Mesenchymal stem cell (in vitro differentiated cells and primary cell): ENCODE results near the gene SEPTIN2.

ENCODE experiments used
- DNase-seq: peaks from one replicate; pipeline ENCODE4 v3.0.0-alpha.2; 2013
- H2AFZ ChIP-seq: one replicate; pipeline ENCODE4 v1.6.1; 2013; ENCODE audit warnings: low read depth, mild to moderate bottlenecking, control low read depth, inconsistent platforms, low read length, moderate library complexity
- H2AK5ac ChIP-seq: 2 replicates; pipeline ENCODE4 v1.6.1; 2013; ENCODE audit warnings: low read length, moderate library complexity, mild to moderate bottlenecking, inconsistent platforms; ENCODE audit not compliant: severe bottlenecking
- H2BK120ac ChIP-seq: one replicate; pipeline ENCODE4 v1.6.1; 2013; ENCODE audit warnings: low read depth, mild to moderate bottlenecking, inconsistent platforms, low read length, moderate library complexity
- H2BK12ac ChIP-seq, 2 experiments: one replicate each; pipeline ENCODE4 v1.6.1; 2013; ENCODE audit warnings: inconsistent platforms in 2 of 2, low read length in 2 of 2, mild to moderate bottlenecking in 2 of 2, moderate library complexity in 2 of 2, control low read depth in 1 of 2
- H2BK15ac ChIP-seq: one replicate; pipeline ENCODE4 v1.6.1; 2013; ENCODE audit warnings: mild to moderate bottlenecking, low read depth, inconsistent platforms; ENCODE audit not compliant: poor library complexity, severe bottlenecking
- H2BK5ac ChIP-seq: 2 replicates; pipeline ENCODE4 v1.6.1; 2013; ENCODE audit warnings: low read depth, mild to moderate bottlenecking, low read length, control low read depth, inconsistent platforms; ENCODE audit not compliant: poor library complexity, severe bottlenecking
- H3K14ac ChIP-seq, 2 experiments: one replicate each; pipeline ENCODE4 v1.6.1; 2013; ENCODE audit warnings: inconsistent platforms in 2 of 2, low read length in 2 of 2, control low read depth in 1 of 2, mild to moderate bottlenecking in 1 of 2, moderate library complexity in 1 of 2
- H3K18ac ChIP-seq, 2 experiments: one replicate each; pipeline ENCODE4 v1.6.1; 2013; ENCODE audit warnings: inconsistent platforms in 2 of 2, low read length in 2 of 2, control low read depth in 1 of 2, low read depth in 1 of 2, mild to moderate bottlenecking in 1 of 2
- H3K23ac ChIP-seq, 2 experiments: one replicate each; pipeline ENCODE4 v1.6.1; 2013; ENCODE audit warnings: inconsistent platforms in 2 of 2, low read length in 2 of 2, mild to moderate bottlenecking in 2 of 2, moderate library complexity in 2 of 2, control low read depth in 1 of 2
- H3K27ac ChIP-seq: 2 replicates; pipeline ENCODE4 v1.5.1; 2013; ENCODE audit warnings: mild to moderate bottlenecking, moderate library complexity, low read length, control low read depth, inconsistent platforms; ENCODE audit not compliant: poor library complexity, severe bottlenecking
- H3K27me3 ChIP-seq, 2 experiments: 2 replicates each; pipeline versions ENCODE4 v1.6.1 to v1.7.0; 2013; ENCODE audit warnings: low read length in 2 of 2, mild to moderate bottlenecking in 2 of 2, moderate library complexity in 2 of 2, control low read depth in 1 of 2, inconsistent platforms in 1 of 2; ENCODE audit not compliant: control insufficient read depth in 1 of 2, insufficient read depth in 1 of 2
- H3K36me3 ChIP-seq, 2 experiments: 2 replicates each; pipeline versions ENCODE4 v1.6.1 to v1.7.0; 2013; ENCODE audit warnings: low read length in 2 of 2, control low read depth in 1 of 2, inconsistent platforms in 1 of 2, low read depth in 1 of 2, mild to moderate bottlenecking in 1 of 2; ENCODE audit not compliant: insufficient read depth in 2 of 2, control insufficient read depth in 1 of 2
- H3K4ac ChIP-seq, 2 experiments: one replicate each; pipeline ENCODE4 v1.6.1; 2013; ENCODE audit warnings: inconsistent platforms in 2 of 2, low read length in 2 of 2, mild to moderate bottlenecking in 2 of 2, moderate library complexity in 2 of 2, control low read depth in 1 of 2, low read depth in 1 of 2
- H3K4me1 ChIP-seq: 2 replicates; pipeline ENCODE4 v1.6.1; 2013; ENCODE audit warnings: low read depth, low read length, control low read depth; ENCODE audit not compliant: control insufficient read depth, insufficient read depth
- H3K4me2 ChIP-seq: 2 replicates; pipeline ENCODE4 v1.6.1; 2013; ENCODE audit warnings: low read length, mild to moderate bottlenecking, inconsistent platforms; ENCODE audit not compliant: poor library complexity, severe bottlenecking
- H3K4me3 ChIP-seq, 2 experiments: 2 replicates each; pipeline versions ENCODE4 v1.5.1 to v1.7.0; 2013; ENCODE audit warnings: low read length in 2 of 2, mild to moderate bottlenecking in 2 of 2, control low read depth in 1 of 2, low read depth in 1 of 2; ENCODE audit not compliant: insufficient read depth in 1 of 2
- H3K79me1 ChIP-seq: replicated peaks from 2 replicates; pipeline ENCODE4 v1.6.1; 2013; ENCODE audit warnings: mild to moderate bottlenecking, control low read depth, low read length, inconsistent platforms; ENCODE audit not compliant: poor library complexity, severe bottlenecking
- H3K9ac ChIP-seq: 2 replicates; pipeline ENCODE4 v1.7.0; 2013; ENCODE audit warnings: mild to moderate bottlenecking, low read length, moderate library complexity
- H3K9me3 ChIP-seq: 2 replicates; pipeline ENCODE4 v1.7.0; 2013; ENCODE audit warnings: mild to moderate bottlenecking, low read length; ENCODE audit not compliant: control insufficient read depth
- H4K8ac ChIP-seq: one replicate; pipeline ENCODE4 v1.6.1; 2013; ENCODE audit warnings: inconsistent platforms, mild to moderate bottlenecking, low read length, moderate library complexity
- H4K91ac ChIP-seq: one replicate; pipeline ENCODE4 v1.6.1; 2013; ENCODE audit warnings: mild to moderate bottlenecking, low read length, inconsistent platforms
- WGBS: methylation state at CpG from one replicate; pipeline ENCODE4 v1.1.7; 2013; ENCODE audit warnings: mixed read lengths; 5-methylcytosine and 5-hydroxymethylcytosine counted together

The SEPTIN2 gene

DNA sequence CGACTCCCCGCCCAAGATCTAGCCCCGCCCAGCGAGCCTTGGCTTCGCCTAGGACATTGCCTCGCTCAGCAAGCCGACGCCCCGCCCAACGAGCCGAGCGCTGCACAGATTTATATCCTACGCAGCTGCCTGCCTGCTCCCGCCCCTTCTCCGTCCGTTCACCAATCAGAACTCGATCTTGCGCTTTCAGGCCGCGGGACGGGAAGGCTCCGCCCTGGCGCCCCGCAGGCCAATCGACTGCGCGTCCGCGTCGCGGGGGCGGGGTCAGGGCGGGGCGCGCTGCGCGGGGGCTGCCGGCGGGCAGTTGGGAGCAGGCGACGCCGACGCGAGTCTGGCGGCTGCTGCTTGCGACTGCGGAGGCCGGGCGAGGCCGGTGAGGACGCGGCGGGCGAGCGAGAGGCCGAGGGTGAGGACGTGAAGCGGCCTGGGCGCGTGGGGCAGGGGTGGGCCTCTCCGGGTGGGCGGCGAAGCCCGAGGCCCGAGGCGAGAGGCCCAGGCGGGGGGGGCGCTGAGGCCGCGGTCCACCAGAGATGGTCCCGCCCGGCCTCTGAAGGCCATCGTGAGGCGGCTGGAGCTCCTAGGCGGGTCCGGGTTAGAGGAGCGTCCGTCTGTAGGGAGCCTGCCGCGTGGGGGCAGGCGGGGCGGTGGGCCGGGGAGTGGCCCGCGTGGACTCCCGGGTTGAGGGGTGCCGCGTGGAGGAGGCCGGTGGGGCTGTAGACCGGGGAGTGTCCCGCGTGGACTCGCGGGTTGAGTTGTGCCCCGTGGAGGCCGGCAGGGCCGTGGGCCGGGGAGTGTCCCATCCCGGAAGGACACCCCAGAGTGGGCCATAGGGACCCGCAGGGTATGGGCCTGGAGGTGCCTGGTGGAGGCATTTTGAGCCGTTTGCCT, 40.5 kb downstream of the SEPTIN2 start, which contains the start of gene FARP2:
Gene FARP2 (plus strand): TSS at position 303 of the 888 bp plus-strand sequence. CDS start 16,823 bp downstream, outside the sequence.
- peaks cover 10% of the 10 kb centered on the region for H3K79me1 ChIP-seq
- peak within 1 kb of the TSS; percentile 33 to 97 for H2BK12ac ChIP-seq
- H2BK15ac ChIP-seq = no peak within 1 kb of the TSS
- H3K4me2 ChIP-seq = peak within 1 kb of the TSS; percentile 93
- peak within 1 kb of the TSS in 1 of 2 experiments; percentile 90 for H3K4ac ChIP-seq
- H2BK5ac ChIP-seq = peak within 1 kb of the TSS; percentile 11
- no peaks in the 10 kb centered on the region for H3K27me3 ChIP-seq
- peak within 1 kb of the TSS; percentile 92 for H2AK5ac ChIP-seq
- peak within 1 kb of the TSS; percentile 78 for H2AFZ ChIP-seq
- peak within 1 kb of the TSS; percentile 98 for H4K8ac ChIP-seq
- H3K18ac ChIP-seq = peak within 1 kb of the TSS; percentile 89 to 91
- H3K9me3 ChIP-seq = no peaks in the 10 kb centered on the region
- H2BK120ac ChIP-seq = no peak within 1 kb of the TSS
- H3K27ac ChIP-seq = peak within 1 kb of the TSS; percentile 94
- H3K4me3 ChIP-seq = peak within 1 kb of the TSS; percentile 92 to 95
- peak within 1 kb of the TSS; percentile 95 for H3K9ac ChIP-seq
- H3K4me1 ChIP-seq = peaks cover 23% of the 10 kb centered on the region
- peak; percentile 99 for DNase-seq
- H3K14ac ChIP-seq = peak within 1 kb of the TSS in 1 of 2 experiments; percentile 94
- H3K36me3 ChIP-seq = peaks cover 13 to 40% of the 10 kb centered on the region in 2 experiments
- H4K91ac ChIP-seq = peak within 1 kb of the TSS; percentile 76
- peak within 1 kb of the TSS in 1 of 2 experiments; percentile 96 for H3K23ac ChIP-seq
- 1% methylated on average over 71 of the region's 101 CpGs for WGBS

DNA sequence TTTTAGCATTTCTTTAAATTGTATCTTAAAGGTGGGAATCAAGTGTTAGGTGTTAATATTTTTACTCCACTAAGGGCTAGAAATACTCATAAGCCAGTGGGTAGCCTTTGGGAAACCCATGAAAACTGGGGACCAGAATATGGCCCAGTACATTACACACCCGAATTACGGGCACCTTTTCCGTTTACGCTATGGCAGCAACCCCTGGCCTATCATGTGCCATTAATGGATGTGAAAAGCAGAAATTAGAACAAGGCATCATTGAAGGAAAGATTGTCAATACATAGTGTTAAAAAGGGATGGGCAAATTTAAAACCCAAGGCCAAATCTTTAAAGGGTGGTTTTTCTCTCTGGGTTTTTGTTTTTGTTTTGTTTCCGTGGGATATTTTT, 41.1 kb downstream of the SEPTIN2 start:
- Histone ChIP-seq H3K4me3 (peak overlapping the region; percentile 92 to 95), H4K91ac (no peak overlapping the region), H4K8ac (no peak overlapping the region), H3K36me3 (peaks cover 13 to 34% of the 10 kb centered on the region in 2 experiments), H2BK5ac (no peak overlapping the region), H3K79me1 (peaks cover 13% of the 10 kb centered on the region), H3K4ac (no peak overlapping the region), H3K4me2 (peak overlapping the region; percentile 93), H2AFZ (peak overlapping the region; percentile 78), H2AK5ac (no peak overlapping the region), H2BK15ac (no peak overlapping the region), H3K27me3 (no peaks in the 10 kb centered on the region), H3K4me1 (peaks cover 23% of the 10 kb centered on the region), H2BK120ac (no peak overlapping the region), H3K27ac (no peak overlapping the region), H3K9ac (peak overlapping the region; percentile 95), H3K18ac (peak overlapping the region in 1 of 2 experiments; percentile 89), H3K23ac (no peak overlapping the region), H3K9me3 (no peaks in the 10 kb centered on the region), H2BK12ac (no peak overlapping the region), H3K14ac (no peak overlapping the region)
- peak; percentile 23 for DNase-seq
- 49% methylated on average over 5 of the region's 5 CpGs for WGBS

DNA sequence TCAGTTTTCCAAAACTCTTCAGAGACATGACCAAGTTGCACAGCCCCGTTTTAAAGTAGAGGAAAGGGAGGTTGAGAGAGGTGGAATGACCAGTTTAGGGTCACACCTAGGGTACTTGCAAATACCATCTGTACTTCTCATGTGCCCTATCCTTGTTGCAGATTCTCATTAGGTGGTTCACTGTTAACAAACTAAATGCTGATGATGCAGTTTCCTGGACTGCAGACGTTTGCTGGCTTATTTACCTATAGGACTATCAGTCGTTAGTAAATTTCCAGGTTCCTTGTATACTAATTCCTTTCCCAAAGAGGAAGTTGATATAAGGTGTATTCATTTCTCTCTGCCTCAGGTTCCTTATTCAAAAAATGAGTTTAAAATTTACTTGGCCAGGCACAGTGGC, 41.8 kb downstream of the SEPTIN2 start:
- 67% methylated on average over 1 of the region's 3 CpGs for WGBS
- H3K36me3 ChIP-seq = peaks cover 13 to 27% of the 10 kb centered on the region in 2 experiments
- no peak overlapping the region for H4K8ac ChIP-seq
- peak overlapping the region; percentile 95 for H3K9ac ChIP-seq
- no peak overlapping the region for H3K23ac ChIP-seq
- peaks cover 13% of the 10 kb centered on the region for H3K79me1 ChIP-seq
- peaks cover 23% of the 10 kb centered on the region for H3K4me1 ChIP-seq
- H3K4me3 ChIP-seq = peak overlapping the region in 1 of 2 experiments; percentile 92
- no peaks in the 10 kb centered on the region for H3K27me3 ChIP-seq
- H2AK5ac ChIP-seq = no peak overlapping the region
- no peak overlapping the region for H3K27ac ChIP-seq
- DNase-seq = no peak
- no peak overlapping the region for H2BK120ac ChIP-seq
- no peak overlapping the region for H3K14ac ChIP-seq
- H3K4me2 ChIP-seq = peak overlapping the region; percentile 93
- H2BK5ac ChIP-seq = no peak overlapping the region
- H3K18ac ChIP-seq = no peak overlapping the region
- no peak overlapping the region for H4K91ac ChIP-seq
- H3K4ac ChIP-seq = no peak overlapping the region
- H2BK12ac ChIP-seq = no peak overlapping the region
- H2BK15ac ChIP-seq = no peak overlapping the region
- H2AFZ ChIP-seq = no peak overlapping the region
- H3K9me3 ChIP-seq = no peaks in the 10 kb centered on the region

DNA sequence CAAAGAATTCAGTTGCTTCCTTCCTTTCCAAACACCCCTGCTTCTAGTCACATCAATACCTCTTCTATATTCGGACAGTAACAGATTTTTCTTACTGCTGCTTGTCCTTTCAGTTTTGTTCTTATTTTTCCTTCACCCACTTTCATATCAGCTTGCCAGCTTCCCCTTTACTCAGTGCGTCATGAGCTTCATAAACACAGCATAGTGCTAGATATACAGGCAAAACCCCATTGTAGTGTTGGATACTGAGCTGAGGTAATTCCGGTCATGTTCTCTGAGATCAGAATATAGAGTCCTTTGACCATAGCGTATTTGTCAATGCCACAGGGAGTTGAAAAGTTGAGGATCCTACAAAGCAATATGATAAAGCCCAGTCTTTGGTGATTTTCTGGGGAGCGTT, 42.7 kb downstream of the SEPTIN2 start:
- H3K36me3 ChIP-seq = peaks cover 15 to 17% of the 10 kb centered on the region in 2 experiments
- no peak overlapping the region for H2BK12ac ChIP-seq
- 96% methylated on average over 5 of the region's 5 CpGs for WGBS

More for the DNA sequence above, 42.7 kb downstream of the SEPTIN2 start:
- H3K27ac ChIP-seq = no peak overlapping the region
- H4K91ac ChIP-seq = no peak overlapping the region
- no peak overlapping the region for H3K14ac ChIP-seq
- H3K4ac ChIP-seq = no peak overlapping the region
- peaks cover 21% of the 10 kb centered on the region for H3K79me1 ChIP-seq
- H2BK15ac ChIP-seq = no peak overlapping the region
- H4K8ac ChIP-seq = no peak overlapping the region
- no peak overlapping the region for H3K18ac ChIP-seq
- H2BK5ac ChIP-seq = no peak overlapping the region
- H3K23ac ChIP-seq = no peak overlapping the region
- no peak overlapping the region for H2BK120ac ChIP-seq
- no peaks in the 10 kb centered on the region for H3K27me3 ChIP-seq
- no peak overlapping the region for H3K4me2 ChIP-seq
- no peaks in the 10 kb centered on the region for H3K9me3 ChIP-seq
- H2AFZ ChIP-seq = no peak overlapping the region
- peak overlapping the region in 1 of 2 experiments; percentile 92 for H3K4me3 ChIP-seq
- peaks cover 22% of the 10 kb centered on the region for H3K4me1 ChIP-seq
- DNase-seq = no peak
- no peak overlapping the region for H3K9ac ChIP-seq
- no peak overlapping the region for H2AK5ac ChIP-seq
